Measurements from ENCODE around the gene LILRA5.
"Not testable (repeated sequence)": the region's sequence is repeated elsewhere in the genome, so short reads cannot be mapped to it uniquely, and the experiment has no call there.

The LILRA5 gene

DNA sequence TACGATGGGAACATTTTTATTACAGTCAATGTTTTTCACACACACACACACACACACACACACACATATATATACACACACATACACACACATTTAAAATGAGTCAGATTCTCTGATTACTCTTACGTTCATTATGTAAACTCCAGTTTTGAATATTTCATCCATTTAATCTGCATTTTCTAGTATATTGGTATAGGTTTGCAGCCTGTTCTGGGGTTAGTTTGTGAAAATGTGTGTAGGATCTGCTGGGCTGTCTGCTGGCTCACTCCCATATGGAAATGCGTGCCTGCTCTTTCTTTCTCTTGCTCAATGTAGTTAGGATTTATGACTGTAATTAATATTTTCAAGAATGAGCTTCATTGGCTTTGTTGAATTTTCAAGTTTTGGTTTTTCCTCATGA is 39.1 kb downstream of the LILRA5 start:
- no peak for DNase-seq (ENCODE audit: low read depth)

DNA sequence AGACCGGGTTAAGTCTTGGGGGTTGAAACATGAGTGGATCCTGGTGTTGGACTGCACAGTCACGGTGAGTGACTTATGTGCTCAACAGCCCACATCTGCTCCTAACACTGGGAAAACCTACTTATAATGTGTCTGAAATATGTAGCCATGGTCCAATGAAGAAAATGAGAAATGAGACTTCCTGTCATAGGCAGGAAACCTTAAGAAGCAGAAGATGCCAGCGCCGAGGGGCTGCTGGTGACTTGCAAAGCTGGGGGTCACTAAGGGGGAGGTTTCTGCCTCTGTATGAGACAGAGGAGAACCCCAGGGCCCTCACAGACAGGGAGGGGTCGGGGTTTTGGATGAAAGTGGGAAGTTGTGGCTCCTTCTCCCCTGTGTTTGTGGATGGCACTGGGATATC is 40.8 kb downstream of the LILRA5 start:
- DNase-seq (ENCODE audit: low read depth): not testable (repeated sequence)

- not testable (repeated sequence) for DNase-seq (ENCODE audit: low read depth)
Measured at GRCh38 chr19:54271587-54271986, 41.4 kb downstream of the LILRA5 start.

DNA sequence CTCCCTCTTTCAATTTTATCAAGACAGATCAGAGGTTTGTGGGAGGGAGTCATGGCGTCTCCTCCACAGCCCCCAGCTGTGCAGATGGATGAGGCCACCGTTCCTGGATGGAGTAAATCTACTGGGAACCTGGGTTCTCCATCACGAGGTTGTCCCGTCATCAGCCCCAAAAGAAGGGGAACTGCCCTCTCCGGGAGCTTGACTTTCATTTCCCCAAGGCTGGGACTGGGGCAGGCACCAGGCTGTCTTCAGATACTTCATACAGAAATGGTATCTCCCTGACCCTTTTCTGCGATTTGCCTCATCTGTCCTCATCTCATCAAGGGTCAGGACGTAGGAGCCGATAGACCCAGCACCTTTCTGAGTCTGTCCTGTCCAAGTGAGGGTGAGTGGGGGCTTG is 41.9 kb downstream of the LILRA5 start:
- DNase-seq (ENCODE audit: low read depth): no peak

GRCh38 chr19:54268936-54269335 is 44.0 kb downstream of the LILRA5 start:
- DNase-seq (ENCODE audit: low read depth): no peak

GRCh38 chr19:54266133-54266532 is 46.8 kb downstream of the LILRA5 start:
- peak; percentile 56 for DNase-seq (ENCODE audit: low read depth)

DNA sequence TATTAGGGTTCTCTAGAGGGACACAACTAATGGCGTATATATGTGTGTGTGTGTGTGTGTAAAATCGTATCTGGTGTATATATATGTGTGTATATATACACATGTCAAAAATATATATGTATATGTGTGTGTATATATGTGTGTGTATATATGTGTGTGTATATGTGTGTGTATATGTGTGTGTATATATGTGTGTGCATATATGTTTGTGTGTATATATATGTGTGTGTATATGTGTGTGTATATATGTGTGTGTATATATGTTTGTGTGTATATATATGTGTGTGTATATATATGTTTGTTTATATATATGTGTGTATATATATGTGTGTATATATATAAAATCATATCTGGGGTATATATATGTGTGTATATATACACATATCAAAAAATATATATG is 50.5 kb downstream of the LILRA5 start:
- DNase-seq (ENCODE audit: low read depth): no peak

GRCh38 chr19:54262066-54262465 is 50.9 kb downstream of the LILRA5 start:
- no peak for DNase-seq (ENCODE audit: low read depth)

GRCh38 chr19:54257116-54257480 is 55.9 kb downstream of the LILRA5 start, which contains the start of gene LILRB5:
Gene LILRB5, minus strand, starts transcription at chr19:54257273. Its CDS starts 80 bp downstream, at chr19:54257193.
- no peak for DNase-seq (ENCODE audit: low read depth)

All from activated T-cell treated with anti-CD3 and anti-CD28 coated beads for 48 hours (primary cell).